ENCODE data around the gene EID2. TPM values are rescaled to one million over a fixed set of nuclear protein-coding genes. Genes with fewer than 3 reads are reported as not detected.

Gene EID2
- total and polyA plus RNA-seq, 2 of the 13 experiments (the other 11 are each of a cell fraction or from before 2014, with no cell fraction given), result 3.7 to 14.1 TPM

- TF ChIP-seq ARID4A (CRISPR knock-in tag; IDR thresholded peaks at IDR 0.05; ENCODE audit: borderline replicate concordance), result peak; percentile 41; the same call in 1 of the 2 replicates
- peak; percentile 34 for TF ChIP-seq HNRNPLL (IDR thresholded peaks at IDR 0.05; ENCODE audit: low read depth, low read length, poor library complexity, severe bottlenecking)
- peak; percentile 38; the same call in 1 of the 2 replicates for TF ChIP-seq GFI1 (CRISPR knock-in tag; IDR thresholded peaks at IDR 0.05; ENCODE audit: borderline replicate concordance)
- no peak for TF ChIP-seq SIN3B (IDR thresholded peaks at IDR 0.05; ENCODE audit: low read length)
- TF ChIP-seq PLSCR1 (CRISPR knock-in tag; IDR thresholded peaks at IDR 0.05; ENCODE audit: borderline replicate concordance), result no peak
- no peak for TF ChIP-seq ZNF879 (CRISPR knock-in tag; IDR thresholded peaks at IDR 0.05)
- TF ChIP-seq, protein P1, sequence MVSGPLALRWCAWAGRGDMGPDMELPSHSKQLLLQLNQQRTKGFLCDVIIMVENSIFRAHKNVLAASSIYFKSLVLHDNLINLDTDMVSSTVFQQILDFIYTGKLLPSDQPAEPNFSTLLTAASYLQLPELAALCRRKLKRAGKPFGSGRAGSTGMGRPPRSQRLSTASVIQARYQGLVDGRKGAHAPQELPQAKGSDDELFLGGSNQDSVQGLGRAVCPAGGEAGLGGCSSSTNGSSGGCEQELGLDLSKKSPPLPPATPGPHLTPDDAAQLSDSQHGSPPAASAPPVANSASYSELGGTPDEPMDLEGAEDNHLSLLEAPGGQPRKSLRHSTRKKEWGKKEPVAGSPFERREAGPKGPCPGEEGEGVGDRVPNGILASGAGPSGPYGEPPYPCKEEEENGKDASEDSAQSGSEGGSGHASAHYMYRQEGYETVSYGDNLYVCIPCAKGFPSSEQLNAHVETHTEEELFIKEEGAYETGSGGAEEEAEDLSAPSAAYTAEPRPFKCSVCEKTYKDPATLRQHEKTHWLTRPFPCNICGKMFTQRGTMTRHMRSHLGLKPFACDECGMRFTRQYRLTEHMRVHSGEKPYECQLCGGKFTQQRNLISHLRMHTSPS (CRISPR knock-in tag; IDR thresholded peaks at IDR 0.05; ENCODE audit: low read depth), result no peak
- peak; percentile 39; the same call in 1 of the 2 replicates for TF ChIP-seq ZNF232 (CRISPR knock-in tag; IDR thresholded peaks at IDR 0.05; ENCODE audit: borderline replicate concordance)
- 0 out of 2 replicates have a peak, but pooled peaks have one; percentile 26 for TF ChIP-seq ZMYM3 (CRISPR knock-in tag; IDR thresholded peaks at IDR 0.05)
- TF ChIP-seq KLF16 (CRISPR knock-in tag; IDR thresholded peaks at IDR 0.05), result no peak
- TF ChIP-seq ZNF263 (CRISPR knock-in tag; IDR thresholded peaks at IDR 0.05), result no peak
- peak; percentile 47; the same call in 1 of the 2 replicates for TF ChIP-seq NR2F6 (IDR thresholded peaks at IDR 0.05)
- TF ChIP-seq NR2F6 (CRISPR knock-in tag; IDR thresholded peaks at IDR 0.05), result peak; percentile 31; the same call in 1 of the 2 replicates
- TF ChIP-seq, protein P2, sequence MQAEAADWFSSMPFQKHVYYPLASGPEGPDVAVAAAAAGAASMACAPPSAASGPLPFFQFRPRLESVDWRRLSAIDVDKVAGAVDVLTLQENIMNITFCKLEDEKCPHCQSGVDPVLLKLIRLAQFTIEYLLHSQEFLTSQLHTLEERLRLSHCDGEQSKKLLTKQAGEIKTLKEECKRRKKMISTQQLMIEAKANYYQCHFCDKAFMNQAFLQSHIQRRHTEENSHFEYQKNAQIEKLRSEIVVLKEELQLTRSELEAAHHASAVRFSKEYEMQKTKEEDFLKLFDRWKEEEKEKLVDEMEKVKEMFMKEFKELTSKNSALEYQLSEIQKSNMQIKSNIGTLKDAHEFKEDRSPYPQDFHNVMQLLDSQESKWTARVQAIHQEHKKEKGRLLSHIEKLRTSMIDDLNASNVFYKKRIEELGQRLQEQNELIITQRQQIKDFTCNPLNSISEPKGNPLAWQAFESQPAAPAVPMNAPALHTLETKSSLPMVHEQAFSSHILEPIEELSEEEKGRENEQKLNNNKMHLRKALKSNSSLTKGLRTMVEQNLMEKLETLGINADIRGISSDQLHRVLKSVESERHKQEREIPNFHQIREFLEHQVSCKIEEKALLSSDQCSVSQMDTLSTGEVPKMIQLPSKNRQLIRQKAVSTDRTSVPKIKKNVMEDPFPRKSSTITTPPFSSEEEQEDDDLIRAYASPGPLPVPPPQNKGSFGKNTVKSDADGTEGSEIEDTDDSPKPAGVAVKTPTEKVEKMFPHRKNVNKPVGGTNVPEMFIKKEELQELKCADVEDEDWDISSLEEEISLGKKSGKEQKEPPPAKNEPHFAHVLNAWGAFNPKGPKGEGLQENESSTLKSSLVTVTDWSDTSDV (CRISPR knock-in tag; IDR thresholded peaks at IDR 0.05), result peak; percentile 24; the same call in 1 of the 2 replicates
- TF ChIP-seq ZNF101 (CRISPR knock-in tag; IDR thresholded peaks at IDR 0.05; ENCODE audit: borderline replicate concordance, low read depth), result no peak
- TF ChIP-seq ARID2 (CRISPR knock-in tag; IDR thresholded peaks at IDR 0.05; ENCODE audit: borderline replicate concordance), result no peak
Measured at GRCh38 chr19:39514840-39515550, 25.0 kb downstream of the EID2 start, which contains the start of gene SELENOV (continued).

Measured in HepG2 (cell line).